Thymus (tissue), 11 donors: ENCODE results near the gene TBX1. TPM values are rescaled to one million over a fixed set of nuclear protein-coding genes. Genes with fewer than 3 reads are reported as not detected.
A peak's percentile ranks its signal among the peaks of the same experiment; 100 is the strongest.

ENCODE experiments used
- DNase-seq, 9 donors: peaks; one replicate each; pipeline ENCODE4 v3.0.0-alpha.2; 2013; ENCODE audit warnings: low spot score in 9 of 9, low read depth in 6 of 9, missing footprints in 1 of 9
- H3K27ac ChIP-seq, 2 donors: one replicate each; pipeline ENCODE4 v1.5.1; 2013; ENCODE audit warnings: control low read depth in 1 of 2, low read depth in 1 of 2, low read length in 1 of 2, mild to moderate bottlenecking in 1 of 2, moderate library complexity in 1 of 2
- H3K27me3 ChIP-seq, 2 donors: one replicate each; pipeline ENCODE4 v1.5.1; 2013; ENCODE audit warnings: low read length in 1 of 2; ENCODE audit not compliant: control insufficient read depth in 2 of 2, insufficient read depth in 1 of 2
- H3K36me3 ChIP-seq, 2 donors: one replicate each; pipeline ENCODE4 v1.5.1; 2013; ENCODE audit warnings: low read length in 1 of 2, mild to moderate bottlenecking in 1 of 2, moderate library complexity in 1 of 2; ENCODE audit not compliant: control insufficient read depth in 2 of 2, insufficient read depth in 2 of 2
- H3K4me1 ChIP-seq, 2 donors: one replicate each; pipeline ENCODE4 v1.5.1; 2013; ENCODE audit warnings: low read length in 2 of 2; ENCODE audit not compliant: control insufficient read depth in 2 of 2, insufficient read depth in 2 of 2
- H3K4me3 ChIP-seq, 2 donors: one replicate each; pipeline ENCODE4 v1.5.1; 2013; ENCODE audit warnings: low read length in 2 of 2, control low read depth in 1 of 2, mild to moderate bottlenecking in 1 of 2
- H3K9me3 ChIP-seq, 2 donors: one replicate each; pipeline ENCODE4 v1.5.1; 2013; ENCODE audit warnings: low read length in 1 of 2, mild to moderate bottlenecking in 1 of 2; ENCODE audit not compliant: control insufficient read depth in 2 of 2, insufficient read depth in 1 of 2
- WGBS: extraction: QIAGEN DNeasy Blood & Tissue Kit; methylation state at CpG from one replicate; pipeline ENCODE4 v1.1.7; 2013; 5-methylcytosine and 5-hydroxymethylcytosine counted together
- polyA plus RNA-seq: library from polyadenylated mRNA; stranded (reverse); fragments of 200-250 nt; gene quantifications from one replicate; pipeline ENCODE4 v1.2.3, GENCODE V29; 2013
- total RNA-seq: library from RNA; stranded (reverse); fragments of 120-200 nt; gene quantifications from one replicate; pipeline ENCODE4 v1.2.4, GENCODE V29; 2013
- donor health status: healthy.

Gene TBX1
- total and polyA plus RNA-seq, 2 donors = 0.05 to 0.96 TPM

- DNase-seq = peak in 2 of 9 donors; percentile 21 to 58
- 96% methylated on average over 23 of the region's 23 CpGs for WGBS
- no peak overlapping the region for H3K27ac ChIP-seq
These were observed 50.0 kb downstream of the TBX1 start for GRCh38 chr22:19810381-19811201.

GRCh38 chr22:19811211-19811621 is 50.6 kb downstream of the TBX1 start:
- no peaks in the 10 kb centered on the region for H3K9me3 ChIP-seq
- H3K27ac ChIP-seq = no peak overlapping the region
- H3K4me3 ChIP-seq = no peak overlapping the region
- no peak for DNase-seq
- peaks cover 18% of the 10 kb centered on the region in 2 donors for H3K36me3 ChIP-seq
- no peaks in the 10 kb centered on the region for H3K27me3 ChIP-seq
- H3K4me1 ChIP-seq = peaks cover 4 to 74% of the 10 kb centered on the region in 2 donors
- WGBS = 99% methylated on average over 12 of the region's 12 CpGs

More at GRCh38 chr22:19810381-19811201, 50.0 kb downstream of the TBX1 start:
- peaks cover 4 to 68% of the 10 kb centered on the region in 2 donors for H3K4me1 ChIP-seq
- H3K9me3 ChIP-seq = no peaks in the 10 kb centered on the region
- H3K4me3 ChIP-seq = no peak overlapping the region
- peaks cover 21 to 23% of the 10 kb centered on the region in 2 donors for H3K36me3 ChIP-seq
- no peaks in the 10 kb centered on the region for H3K27me3 ChIP-seq

GRCh38 chr22:19811811-19812771 is 51.5 kb downstream of the TBX1 start:
- H3K27ac ChIP-seq = no peak overlapping the region
- peaks cover 11 to 13% of the 10 kb centered on the region in 2 donors for H3K36me3 ChIP-seq
- 98% methylated on average over 36 of the region's 36 CpGs for WGBS
- peaks cover 12 to 83% of the 10 kb centered on the region in 2 donors for H3K4me1 ChIP-seq
- no peaks in the 10 kb centered on the region for H3K27me3 ChIP-seq
- no peaks in the 10 kb centered on the region for H3K9me3 ChIP-seq
- H3K4me3 ChIP-seq = no peak overlapping the region
- no peak for DNase-seq

GRCh38 chr22:19812910-19813309 is 52.3 kb downstream of the TBX1 start:
- Histone ChIP-seq H3K4me1 (peaks cover 20 to 84% of the 10 kb centered on the region in 2 donors), H3K27ac (no peak overlapping the region), H3K27me3 (no peaks in the 10 kb centered on the region), H3K36me3 (peaks cover 11 to 13% of the 10 kb centered on the region in 2 donors), H3K9me3 (no peaks in the 10 kb centered on the region), H3K4me3 (no peak overlapping the region)
- no peak for DNase-seq
- WGBS = 97% methylated on average over 11 of the region's 11 CpGs

GRCh38 chr22:19814428-19814827 is 53.9 kb downstream of the TBX1 start:
- Histone ChIP-seq H3K9me3 (no peaks in the 10 kb centered on the region), H3K27ac (no peak overlapping the region), H3K36me3 (peaks cover 11 to 13% of the 10 kb centered on the region in 2 donors), H3K27me3 (no peaks in the 10 kb centered on the region), H3K4me1 (peaks cover 24 to 88% of the 10 kb centered on the region in 2 donors), H3K4me3 (no peak overlapping the region)
- WGBS = 97% methylated on average over 5 of the region's 5 CpGs
- DNase-seq = no peak

GRCh38 chr22:19815093-19815822 is 54.7 kb downstream of the TBX1 start:
- H3K27ac ChIP-seq = no peak overlapping the region
- no peaks in the 10 kb centered on the region for H3K27me3 ChIP-seq
- peaks cover 22 to 88% of the 10 kb centered on the region in 2 donors for H3K4me1 ChIP-seq
- peaks cover 14 to 16% of the 10 kb centered on the region in 2 donors for H3K36me3 ChIP-seq
- H3K4me3 ChIP-seq = no peak overlapping the region
- no peaks in the 10 kb centered on the region for H3K9me3 ChIP-seq
- 97% methylated on average over 18 of the region's 18 CpGs for WGBS
- no peak for DNase-seq

GRCh38 chr22:19815823-19816290 is 55.3 kb downstream of the TBX1 start:
- H3K4me3 ChIP-seq = no peak overlapping the region
- 96% methylated on average over 16 of the region's 16 CpGs for WGBS
- H3K36me3 ChIP-seq = peaks cover 18 to 19% of the 10 kb centered on the region in 2 donors
- H3K27me3 ChIP-seq = no peaks in the 10 kb centered on the region
- DNase-seq = no peak
- peaks cover 20 to 88% of the 10 kb centered on the region in 2 donors for H3K4me1 ChIP-seq
- peaks cover 0 to 4% of the 10 kb centered on the region in 2 donors for H3K9me3 ChIP-seq
- H3K27ac ChIP-seq = no peak overlapping the region

- H3K4me1 ChIP-seq = peaks cover 20 to 91% of the 10 kb centered on the region in 2 donors
- no peak overlapping the region for H3K4me3 ChIP-seq
- peaks cover 0 to 7% of the 10 kb centered on the region in 2 donors for H3K9me3 ChIP-seq
- H3K27ac ChIP-seq = peak overlapping the region in 1 of 2 donors; percentile 83
- DNase-seq = no peak
- H3K36me3 ChIP-seq = peaks cover 18 to 20% of the 10 kb centered on the region in 2 donors
- H3K27me3 ChIP-seq = no peaks in the 10 kb centered on the region
- 97% methylated on average over 14 of the region's 14 CpGs for WGBS
These were observed 56.0 kb downstream of the TBX1 start for GRCh38 chr22:19816372-19817119.
